ENCODE measurements around the gene ANK2.

The ANK2 gene

GRCh38 chr4:113355550-113356371 is 306.3 kb downstream of the ANK2 start:
- Histone ChIP-seq H3K4me1 (ENCODE audit: insufficient read depth, low read length, severe bottlenecking) (no peaks in the 10 kb centered on the region), H3K4me2 (ENCODE audit: low read length) (no peak overlapping the region), H2AFZ (ENCODE audit: low read length) (no peak overlapping the region)

GRCh38 chr4:113356453-113356852 is 307.0 kb downstream of the ANK2 start:
- no peaks in the 10 kb centered on the region for H3K4me1 ChIP-seq (ENCODE audit: insufficient read depth, low read length, severe bottlenecking)
- no peaks in the 10 kb centered on the region; the same call in 1 of the 2 replicates for H3K27me3 ChIP-seq (ENCODE audit: insufficient read depth, low read length)
- H3K4me2 ChIP-seq (ENCODE audit: low read length) = no peak overlapping the region
- H3K27ac ChIP-seq (ENCODE audit: low read depth, low read length, poor library complexity, severe bottlenecking) = no peak overlapping the region
- H3K9me3 ChIP-seq (ENCODE audit: low read length) = no peaks in the 10 kb centered on the region
- no peaks in the 10 kb centered on the region for H3F3A ChIP-seq (ENCODE audit: insufficient read depth, low read length)
- no peak overlapping the region for H2AFZ ChIP-seq (ENCODE audit: low read length)
- H4K20me1 ChIP-seq (ENCODE audit: insufficient read depth, low read length) = no peaks in the 10 kb centered on the region
- H3K4me3 ChIP-seq (ENCODE audit: low read depth, low read length, poor library complexity, severe bottlenecking) = no peak overlapping the region
- no peaks in the 10 kb centered on the region for H3K36me3 ChIP-seq (ENCODE audit: insufficient read depth, low read length)
- H3K9me2 ChIP-seq (ENCODE audit: low read depth, low read length) = no peaks in the 10 kb centered on the region
- no peaks in the 10 kb centered on the region for H3K79me2 ChIP-seq (ENCODE audit: insufficient read depth, low read length)
- TF ChIP-seq CTCF (IDR thresholded peaks at IDR 0.05; ENCODE audit: low read length) = no peak
- no peak for TF ChIP-seq EZH2 (IDR thresholded peaks at IDR 0.05; ENCODE audit: borderline replicate concordance, low read length)
- no peak overlapping the region for H3K9ac ChIP-seq (ENCODE audit: low read length)

More at GRCh38 chr4:113355550-113356371, 306.3 kb downstream of the ANK2 start:
- Histone ChIP-seq H3K27me3 (ENCODE audit: insufficient read depth, low read length) (no peaks in the 10 kb centered on the region; the same call in 1 of the 2 replicates), H3K79me2 (ENCODE audit: insufficient read depth, low read length) (no peaks in the 10 kb centered on the region), H3F3A (ENCODE audit: insufficient read depth, low read length) (no peaks in the 10 kb centered on the region), H3K27ac (ENCODE audit: low read depth, low read length, poor library complexity, severe bottlenecking) (no peak overlapping the region), H3K9ac (ENCODE audit: low read length) (no peak overlapping the region), H4K20me1 (ENCODE audit: insufficient read depth, low read length) (no peaks in the 10 kb centered on the region), H3K4me3 (ENCODE audit: low read depth, low read length, poor library complexity, severe bottlenecking) (no peak overlapping the region), H3K9me3 (ENCODE audit: low read length) (no peaks in the 10 kb centered on the region), H3K9me2 (ENCODE audit: low read depth, low read length) (no peaks in the 10 kb centered on the region), H3K36me3 (ENCODE audit: insufficient read depth, low read length) (no peaks in the 10 kb centered on the region)
- TF ChIP-seq CTCF (IDR thresholded peaks at IDR 0.05; ENCODE audit: low read length) (no peak; the same call in 1 of the 2 replicates), EZH2 (IDR thresholded peaks at IDR 0.05; ENCODE audit: borderline replicate concordance, low read length) (no peak)

GRCh38 chr4:113358784-113359183 is 309.3 kb downstream of the ANK2 start:
- no peaks in the 10 kb centered on the region; the same call in 1 of the 2 replicates for H3K27me3 ChIP-seq (ENCODE audit: insufficient read depth, low read length)
- H3K9me3 ChIP-seq (ENCODE audit: low read length) = no peaks in the 10 kb centered on the region
- H3F3A ChIP-seq (ENCODE audit: insufficient read depth, low read length) = no peaks in the 10 kb centered on the region
- no peak overlapping the region for H2AFZ ChIP-seq (ENCODE audit: low read length)
- H3K4me1 ChIP-seq (ENCODE audit: insufficient read depth, low read length, severe bottlenecking) = no peaks in the 10 kb centered on the region
- H3K9me2 ChIP-seq (ENCODE audit: low read depth, low read length) = no peaks in the 10 kb centered on the region
- H3K27ac ChIP-seq (ENCODE audit: low read depth, low read length, poor library complexity, severe bottlenecking) = no peak overlapping the region
- no peak overlapping the region for H3K4me2 ChIP-seq (ENCODE audit: low read length)
- H3K36me3 ChIP-seq (ENCODE audit: insufficient read depth, low read length) = no peaks in the 10 kb centered on the region
- TF ChIP-seq CTCF (IDR thresholded peaks at IDR 0.05; ENCODE audit: low read length) (peak; percentile 41; the same call in 1 of the 2 replicates), EZH2 (IDR thresholded peaks at IDR 0.05; ENCODE audit: borderline replicate concordance, low read length) (no peak)
- H3K79me2 ChIP-seq (ENCODE audit: insufficient read depth, low read length) = no peaks in the 10 kb centered on the region
- H3K9ac ChIP-seq (ENCODE audit: low read length) = no peak overlapping the region
- no peak overlapping the region for H3K4me3 ChIP-seq (ENCODE audit: low read depth, low read length, poor library complexity, severe bottlenecking)
- no peaks in the 10 kb centered on the region for H4K20me1 ChIP-seq (ENCODE audit: insufficient read depth, low read length)

Data from OCI-LY1 (cell line).